H9 (cell line): ENCODE data around the gene PCNX4. TPM values are rescaled to one million over a fixed set of nuclear protein-coding genes. Genes with fewer than 3 reads are reported as not detected.

Source experiments
- DNase-seq: peaks from one replicate; pipeline ENCODE4 v3.0.0-alpha.2; 2017
- H2AFZ ChIP-seq: one replicate; pipeline ENCODE4 v1.6.1; 2013; ENCODE audit warnings: mild to moderate bottlenecking, low read length, control low read depth, moderate library complexity
- H2AK5ac ChIP-seq: 2 replicates; pipeline ENCODE4 v1.6.1; 2013; ENCODE audit warnings: low read length, control low read depth, mixed read lengths; ENCODE audit not compliant: insufficient read length
- H2BK120ac ChIP-seq: one replicate; pipeline ENCODE4 v1.6.1; 2013; ENCODE audit warnings: low read depth, mild to moderate bottlenecking, low read length, control low read depth, inconsistent platforms; ENCODE audit not compliant: poor library complexity, severe bottlenecking
- H2BK12ac ChIP-seq: 2 replicates; pipeline ENCODE4 v1.6.1; 2013; ENCODE audit warnings: low read length, control low read depth, mixed read lengths, low read depth; ENCODE audit not compliant: insufficient read length
- H2BK15ac ChIP-seq: 2 replicates; pipeline ENCODE4 v1.6.1; 2013; ENCODE audit warnings: low read depth, low read length, control low read depth
- H2BK20ac ChIP-seq: one replicate; pipeline ENCODE4 v1.6.1; 2013; ENCODE audit warnings: low read depth, mild to moderate bottlenecking, low read length, control low read depth, inconsistent platforms; ENCODE audit not compliant: poor library complexity, severe bottlenecking
- H2BK5ac ChIP-seq: 2 replicates; pipeline ENCODE4 v1.6.1; 2013; ENCODE audit warnings: low read length, control low read depth, mixed read lengths; ENCODE audit not compliant: insufficient read length
- H3K14ac ChIP-seq: 2 replicates; pipeline ENCODE4 v1.6.1; 2013; ENCODE audit warnings: low read length, control low read depth; ENCODE audit not compliant: insufficient read depth
- H3K18ac ChIP-seq: 2 replicates; pipeline ENCODE4 v1.6.1; 2013; ENCODE audit warnings: low read depth, mild to moderate bottlenecking, mixed read lengths, low read length, control low read depth; ENCODE audit not compliant: insufficient read length
- H3K23ac ChIP-seq: 2 replicates; pipeline ENCODE4 v1.6.1; 2013; ENCODE audit warnings: low read length, control low read depth, mixed read lengths, low read depth; ENCODE audit not compliant: insufficient read length
- H3K23me2 ChIP-seq: 2 replicates; pipeline ENCODE4 v1.6.1; 2013; ENCODE audit warnings: low read depth, mild to moderate bottlenecking, mixed read lengths, low read length, control low read depth; ENCODE audit not compliant: insufficient read length, poor library complexity, severe bottlenecking
- H3K27ac ChIP-seq: 2 replicates; pipeline ENCODE4 v1.5.1; 2013; ENCODE audit warnings: low read length, control low read depth, mixed read lengths, low read depth; ENCODE audit not compliant: insufficient read length
- H3K27me3 ChIP-seq: 2 replicates; pipeline ENCODE4 v1.6.1; 2013; ENCODE audit warnings: low read length, control low read depth, inconsistent platforms; ENCODE audit not compliant: insufficient read depth
- H3K4ac ChIP-seq: 2 replicates; pipeline ENCODE4 v1.6.1; 2013; ENCODE audit warnings: low read depth, mild to moderate bottlenecking, control low read depth, inconsistent platforms, low read length, moderate library complexity
- H3K4me1 ChIP-seq: 2 replicates; pipeline ENCODE4 v1.6.1; 2013; ENCODE audit warnings: low read length, control low read depth, inconsistent platforms; ENCODE audit not compliant: insufficient read depth
- H3K4me2 ChIP-seq: 2 replicates; pipeline ENCODE4 v1.6.1; 2013; ENCODE audit warnings: low read length, control low read depth, mixed read lengths; ENCODE audit not compliant: insufficient read length, insufficient read depth
- H3K56ac ChIP-seq: 2 replicates; pipeline ENCODE4 v1.6.1; 2013; ENCODE audit warnings: low read depth, mild to moderate bottlenecking, mixed read lengths, low read length, control low read depth; ENCODE audit not compliant: insufficient read length
- H3K79me1 ChIP-seq: 2 replicates; pipeline ENCODE4 v1.6.1; 2013; ENCODE audit warnings: low read depth, mild to moderate bottlenecking, moderate library complexity, low read length, control low read depth, inconsistent platforms; ENCODE audit not compliant: insufficient read depth, poor library complexity, severe bottlenecking
- H3K79me2 ChIP-seq: 2 replicates; pipeline ENCODE4 v1.6.1; 2013; ENCODE audit warnings: low read length, control low read depth, inconsistent platforms; ENCODE audit not compliant: insufficient read depth
- H3K9ac ChIP-seq: 2 replicates; pipeline ENCODE4 v1.6.1; 2013; ENCODE audit warnings: low read length, control low read depth, mixed read lengths; ENCODE audit not compliant: insufficient read length; ENCODE audit errors: extremely low read depth
- H3K9me3 ChIP-seq: one replicate; pipeline ENCODE4 v1.6.1; 2013; ENCODE audit warnings: low read depth, low read length, inconsistent platforms; ENCODE audit not compliant: control insufficient read depth
- H3T11ph ChIP-seq: one replicate; pipeline ENCODE4 v1.6.1; 2013; ENCODE audit warnings: mild to moderate bottlenecking, low read length, control low read depth, inconsistent platforms
- H4K20me1 ChIP-seq: one replicate; pipeline ENCODE4 v1.6.1; 2013; ENCODE audit not compliant: control insufficient read depth, insufficient read length, insufficient read depth
- H4K5ac ChIP-seq: 2 replicates; pipeline ENCODE4 v1.6.1; 2013; ENCODE audit warnings: low read depth, mild to moderate bottlenecking, mixed read lengths, low read length, control low read depth; ENCODE audit not compliant: insufficient read length
- H4K8ac ChIP-seq: replicated peaks from 2 replicates; pipeline ENCODE4 v1.6.1; 2013; ENCODE audit warnings: low read length, control low read depth, mixed read lengths, low read depth; ENCODE audit not compliant: insufficient read length
- H4K91ac ChIP-seq: 2 replicates; pipeline ENCODE4 v1.6.1; 2013; ENCODE audit warnings: low read depth, mild to moderate bottlenecking, moderate library complexity, mixed read lengths, low read length, control low read depth; ENCODE audit not compliant: insufficient read length
- H3K27ac Mint-ChIP-seq, 3 experiments: 2 replicates in 2 of 3; 3 replicates in 1 of 3; pipeline ENCODE4 v1.8.0; 2020 to 2021; ENCODE audit warnings: mixed read lengths in 3 of 3, mild to moderate bottlenecking in 1 of 3, moderate library complexity in 1 of 3
- H3K27me3 Mint-ChIP-seq: 2 replicates; pipeline ENCODE4 v1.8.0; 2021; ENCODE audit warnings: low read depth, mild to moderate bottlenecking, moderate library complexity, mixed read lengths
- H3K36me3 Mint-ChIP-seq, 3 experiments: 2 replicates in 2 of 3; 3 replicates in 1 of 3; pipeline ENCODE4 v1.8.0; 2020 to 2021; ENCODE audit warnings: low read depth in 3 of 3, mixed read lengths in 3 of 3; ENCODE audit not compliant: insufficient read depth in 1 of 3
- H3K4me1 Mint-ChIP-seq, 2 experiments: 2 replicates each; pipeline ENCODE4 v1.8.0; 2020; ENCODE audit warnings: mixed read lengths in 2 of 2
- H3K4me3 Mint-ChIP-seq, 2 experiments: 2 replicates in 1 of 2; 3 replicates in 1 of 2; pipeline ENCODE4 v1.8.0; 2020 to 2021; ENCODE audit warnings: mild to moderate bottlenecking in 2 of 2, mixed read lengths in 2 of 2, moderate library complexity in 1 of 2
- H3K9me3 Mint-ChIP-seq, 2 experiments: 2 replicates in 1 of 2; 3 replicates in 1 of 2; pipeline ENCODE4 v1.8.0; 2020; ENCODE audit warnings: mild to moderate bottlenecking in 2 of 2, mixed read lengths in 2 of 2, moderate library complexity in 1 of 2
- CTCF ChIP-seq: fragments of 200-600 bp; sonication (generic); conservative IDR thresholded peaks from 3 replicates; pipeline ENCODE4 v1.8.0; 2021; ENCODE audit warnings: antibody characterized with exemption, mild to moderate bottlenecking
- WGBS: extraction: QIAGEN DNeasy Blood & Tissue Kit; methylation state at CpG from one replicate; pipeline ENCODE4 v1.1.7; 2013; ENCODE audit warnings: missing lambda C conversion rate, low lambda C conversion rate, mixed read lengths; ENCODE audit not compliant: insufficient read length; ENCODE audit errors: extremely low coverage; 5-methylcytosine and 5-hydroxymethylcytosine counted together
- total RNA-seq: library from RNA; stranded (reverse); gene quantifications from 2 replicates; pipeline ENCODE4 v1.2.1, GENCODE V29; 2021

PCNX4 gene
- total RNA-seq, 1 experiment from 2014 or later, result 40.0 TPM

GRCh38 chr14:60114881-60115280 lies 23.2 kb downstream of the PCNX4 start:
- H4K20me1 ChIP-seq, result no peaks in the 10 kb centered on the region
- H3K79me1 ChIP-seq, result no peaks in the 10 kb centered on the region

More at GRCh38 chr14:60114881-60115280, 23.2 kb downstream of the PCNX4 start:
- no peak overlapping the region for H3K56ac ChIP-seq
- TF ChIP-seq CTCF, result no peak
- no peaks in the 10 kb centered on the region for H3K4me1 Mint-ChIP-seq
- no peaks in the 10 kb centered on the region for H3K4me1 ChIP-seq
- no peak overlapping the region for H4K8ac ChIP-seq
- DNase-seq, result no peak
- no peak overlapping the region for H3K14ac ChIP-seq
- H3K36me3 Mint-ChIP-seq, result peaks cover 10 to 31% (median 26%) of the 10 kb centered on the region in 3 experiments; a peak in 6 of 7 replicates
- no peak overlapping the region for H2AFZ ChIP-seq
- no peaks in the 10 kb centered on the region for H3K23me2 ChIP-seq
- H3K79me2 ChIP-seq, result no peaks in the 10 kb centered on the region; the same call in 1 of the 2 replicates
- no peak overlapping the region for H3K9ac ChIP-seq
- H3K27me3 Mint-ChIP-seq, result no peaks in the 10 kb centered on the region
- H3K9me3 ChIP-seq, result no peaks in the 10 kb centered on the region
- no peak overlapping the region for H2BK15ac ChIP-seq
- no peak overlapping the region for H4K5ac ChIP-seq
- H2BK20ac ChIP-seq, result no peak overlapping the region
- no peak overlapping the region for H3K4ac ChIP-seq
- no peak overlapping the region for H2AK5ac ChIP-seq
- H2BK5ac ChIP-seq, result no peak overlapping the region
- no peaks in the 10 kb centered on the region for H3K9me3 Mint-ChIP-seq
- WGBS, result no CpG with 5 or more reads among the region's 1 CpG
- no peak overlapping the region for H3K27ac ChIP-seq
- H3K4me3 Mint-ChIP-seq, result no peak overlapping the region
- no peak overlapping the region for H2BK12ac ChIP-seq
- H3K23ac ChIP-seq, result no peak overlapping the region
- H3K4me2 ChIP-seq, result no peak overlapping the region
- H3K18ac ChIP-seq, result no peak overlapping the region
- H3T11ph ChIP-seq, result no peak overlapping the region
- no peaks in the 10 kb centered on the region for H3K27me3 ChIP-seq
- H2BK120ac ChIP-seq, result no peak overlapping the region
- H4K91ac ChIP-seq, result no peak overlapping the region
- no peak overlapping the region for H3K27ac Mint-ChIP-seq
